Measurements from ENCODE around the gene MLLT6.
A peak's percentile ranks its signal among the peaks of the same experiment; 100 is the strongest.

Gene MLLT6

DNA sequence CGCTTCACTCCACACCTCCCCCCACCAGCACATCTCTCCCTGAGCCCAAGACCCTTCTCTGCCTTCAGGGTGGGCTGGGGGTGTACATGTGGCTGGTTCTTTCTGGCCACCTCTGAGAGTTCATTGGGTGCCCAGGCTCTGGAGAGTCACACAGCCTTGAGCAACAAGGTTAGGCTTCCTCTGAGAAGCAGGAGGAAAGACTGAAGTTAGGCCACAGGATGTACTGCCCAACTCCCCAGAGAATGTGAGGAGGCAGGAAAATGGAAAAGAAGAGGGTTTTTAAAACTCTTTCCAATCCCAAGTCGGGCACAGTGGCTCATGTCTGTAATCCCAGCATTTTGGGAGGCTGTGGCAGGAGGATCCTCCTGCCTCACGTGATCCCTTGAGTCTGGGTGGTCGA lies 35.7 kb downstream of the MLLT6 start:
- no peak overlapping the region for H3K4me3 ChIP-seq (ENCODE audit: low read length)
- TF ChIP-seq CTCF (conservative IDR thresholded peaks at IDR 0.05; ENCODE audit: low read length) = no peak
- DNase-seq (ENCODE audit: low read depth) = no peak

GRCh38 chr17:38741461-38741860 lies 36.4 kb downstream of the MLLT6 start:
- no peak for TF ChIP-seq CTCF (conservative IDR thresholded peaks at IDR 0.05; ENCODE audit: low read length)
- no peak overlapping the region for H3K4me3 ChIP-seq (ENCODE audit: low read length)
- no peak for DNase-seq (ENCODE audit: low read depth)

DNA sequence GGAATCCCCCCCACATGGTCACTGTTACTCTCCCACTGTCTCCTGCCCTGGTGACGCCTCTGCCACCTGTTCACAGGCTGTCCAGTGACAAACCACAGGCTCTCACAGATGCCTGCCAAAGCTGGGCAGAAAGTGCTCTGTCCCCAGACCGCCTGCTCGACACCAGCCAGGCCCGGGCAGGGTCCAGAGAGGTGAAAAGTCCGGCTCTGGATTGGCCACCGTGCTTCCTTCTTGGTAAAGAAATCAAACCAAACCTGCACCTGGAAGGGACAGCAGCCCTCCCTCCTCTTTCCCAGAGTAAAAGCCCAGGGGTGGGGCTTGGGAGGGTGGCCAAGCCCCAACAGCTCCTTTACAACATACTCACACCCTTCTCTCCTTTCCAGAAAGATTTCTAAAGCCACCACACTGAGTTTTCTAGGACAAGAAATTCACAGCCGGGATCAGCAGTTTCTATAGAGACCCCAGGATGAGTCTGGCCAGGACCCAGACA lies 36.9 kb downstream of the MLLT6 start:
- no peak for TF ChIP-seq CTCF (conservative IDR thresholded peaks at IDR 0.05; ENCODE audit: low read length)
- no peak overlapping the region for H3K4me3 ChIP-seq (ENCODE audit: low read length)
- peak; percentile 35 for DNase-seq (ENCODE audit: low read depth)

DNA sequence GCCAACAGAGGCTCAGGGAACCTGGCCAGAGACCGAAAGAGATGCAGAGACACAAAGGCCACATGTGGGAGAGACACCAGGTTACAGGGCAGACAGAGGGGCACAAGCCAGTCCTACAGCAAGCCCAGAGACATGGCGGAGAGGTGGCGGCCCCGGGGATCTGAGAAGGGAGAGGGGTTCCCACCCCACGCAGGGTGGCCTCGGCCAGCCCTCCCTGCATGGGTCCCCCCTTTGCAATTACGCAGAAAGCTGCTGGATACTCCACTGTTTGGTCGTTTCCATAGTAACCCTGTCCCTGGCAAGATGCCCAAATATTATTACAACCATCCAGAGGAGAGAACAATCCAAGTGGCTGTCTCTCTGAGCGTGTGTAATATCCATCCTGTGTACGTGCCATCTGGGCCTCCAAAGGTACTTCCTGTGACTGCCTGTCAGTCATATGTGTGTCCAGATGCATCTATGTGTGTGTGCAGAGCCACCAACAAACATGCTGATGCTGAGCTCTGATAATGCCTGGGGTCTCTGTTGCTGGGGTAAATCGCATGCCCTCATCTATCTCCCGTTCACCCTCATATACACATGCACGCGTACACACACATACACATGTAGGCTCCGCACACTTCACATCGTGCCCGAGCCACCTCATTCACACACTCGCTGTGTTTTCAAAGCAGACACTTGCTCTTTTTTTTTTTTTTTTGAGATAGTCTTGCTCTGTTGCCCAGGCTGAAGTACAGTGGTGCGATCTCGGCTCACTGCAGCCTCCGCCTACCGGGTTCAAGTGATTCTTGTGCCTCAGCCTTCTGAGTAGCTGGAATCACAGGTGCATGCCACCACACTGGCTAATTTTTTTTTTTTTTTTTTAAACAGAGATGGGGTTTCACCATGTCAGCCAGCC lies 37.6 kb downstream of the MLLT6 start:
- DNase-seq (ENCODE audit: low read depth) = peak; percentile 87
- TF ChIP-seq CTCF (conservative IDR thresholded peaks at IDR 0.05; ENCODE audit: low read length) = no peak
- no peak overlapping the region for H3K4me3 ChIP-seq (ENCODE audit: low read length)

DNA sequence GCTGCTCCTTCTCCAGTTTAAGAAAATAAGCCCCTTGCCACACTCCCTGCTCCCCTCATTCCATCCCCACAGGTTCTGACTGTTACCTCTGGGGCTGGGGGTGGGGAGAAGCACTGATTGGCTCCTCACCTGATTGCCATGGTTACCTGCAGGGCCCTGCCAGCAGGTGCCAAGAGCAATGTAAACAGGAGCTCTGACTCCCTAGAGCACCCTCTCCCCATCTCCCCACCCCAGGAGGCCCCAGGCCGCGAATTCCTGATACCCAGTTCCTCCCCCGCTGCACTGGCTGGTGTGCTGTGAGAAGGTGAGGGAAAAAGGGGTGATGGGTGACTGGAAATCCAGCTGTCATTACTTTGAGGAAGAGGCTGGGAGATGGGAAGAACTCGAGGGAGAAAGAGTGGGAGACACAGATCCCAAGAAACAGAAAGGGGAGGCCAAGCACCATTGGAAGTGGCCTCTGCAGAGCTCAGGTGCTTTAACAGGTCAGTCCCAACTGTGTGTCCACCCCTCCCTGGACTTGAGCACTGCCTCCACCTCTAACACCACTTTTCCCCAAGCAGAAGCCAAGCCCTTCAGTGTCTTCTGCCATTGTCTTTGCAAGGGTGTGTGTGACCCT lies 38.6 kb downstream of the MLLT6 start:
- no peak for TF ChIP-seq CTCF (conservative IDR thresholded peaks at IDR 0.05; ENCODE audit: low read length)
- H3K4me3 ChIP-seq (ENCODE audit: low read length) = no peak overlapping the region
- DNase-seq (ENCODE audit: low read depth) = no peak

- TF ChIP-seq CTCF (conservative IDR thresholded peaks at IDR 0.05; ENCODE audit: low read length) = no peak
- peak overlapping the region; percentile 86; the same call in 1 of the 2 replicates for H3K4me3 ChIP-seq (ENCODE audit: low read length)
- no peak for DNase-seq (ENCODE audit: low read depth)
These were observed 40.5 kb downstream of the MLLT6 start for GRCh38 chr17:38745545-38745944.

All from AG10803 (cell line).